ENCODE data around the gene CEP63.

CEP63 gene

GRCh38 chr3:134471521-134472193 is 14.2 kb upstream of the CEP63 start:
- DNase-seq = no peak

- DNase-seq = no peak
Measured at GRCh38 chr3:134472831-134473230, 13.0 kb upstream of the CEP63 start.

- peak; percentile 35 for DNase-seq
Measured at GRCh38 chr3:134473868-134474546, 11.8 kb upstream of the CEP63 start.

GRCh38 chr3:134474956-134475355 is 10.9 kb upstream of the CEP63 start:
- DNase-seq = no peak

- no peak for DNase-seq
Measured at GRCh38 chr3:134476306-134476705, 9.6 kb upstream of the CEP63 start.

- DNase-seq = no peak
Measured at GRCh38 chr3:134477002-134477401, 8.9 kb upstream of the CEP63 start.

- DNase-seq = no peak
Measured at GRCh38 chr3:134477938-134478337, 7.9 kb upstream of the CEP63 start.

GRCh38 chr3:134480546-134480945 is 5.3 kb upstream of the CEP63 start:
- no peak for DNase-seq

GRCh38 chr3:134481166-134481565 is 4.7 kb upstream of the CEP63 start:
- no peak for DNase-seq

GRCh38 chr3:134482622-134483021 is 3.2 kb upstream of the CEP63 start:
- no peak for DNase-seq

- DNase-seq = no peak
Measured at GRCh38 chr3:134483195-134483900, 2.5 kb upstream of the CEP63 start.

GRCh38 chr3:134485075-134485717 is 661 bp upstream of the CEP63 start:
- DNase-seq = no peak

GRCh38 chr3:134486577-134487041 is 752 bp downstream of the CEP63 start:
- no peak for DNase-seq

- no peak for DNase-seq
Measured at GRCh38 chr3:134487406-134487805, 1.5 kb downstream of the CEP63 start.

- no peak for DNase-seq
Measured at GRCh38 chr3:134494495-134494894, 8.6 kb downstream of the CEP63 start.

- DNase-seq = no peak
Measured at GRCh38 chr3:134495980-134496379, 10.1 kb downstream of the CEP63 start.

GRCh38 chr3:134496471-134497071 is 10.7 kb downstream of the CEP63 start:
- DNase-seq = no peak

GRCh38 chr3:134503266-134503665 is 17.4 kb downstream of the CEP63 start:
- no peak for DNase-seq

GRCh38 chr3:134504132-134504531 is 18.3 kb downstream of the CEP63 start:
- DNase-seq = no peak

GRCh38 chr3:134505485-134505884 is 19.6 kb downstream of the CEP63 start:
- no peak for DNase-seq

- no peak for DNase-seq
Measured at GRCh38 chr3:134511500-134511899, 25.6 kb downstream of the CEP63 start.

GRCh38 chr3:134516905-134517304 is 31.0 kb downstream of the CEP63 start:
- DNase-seq = no peak

GRCh38 chr3:134517791-134518190 is 31.9 kb downstream of the CEP63 start:
- no peak for DNase-seq
